Endothelial cell of umbilical vein (primary cell): ENCODE results near the gene AIM2.

Experiments used
- CTCF ChIP-seq, 2 donors: IDR thresholded peaks; 1 replicate in 1 of 2; 2 replicates in 1 of 2; pipeline ENCODE4 v1.5.1; 2011; ENCODE audit warnings: low read length in 2 of 2, mild to moderate bottlenecking in 2 of 2, moderate library complexity in 2 of 2, control low read depth in 1 of 2, inconsistent platforms in 1 of 2, low read depth in 1 of 2; ENCODE audit not compliant: insufficient read depth in 1 of 2; ENCODE audit errors: extremely low read depth in 1 of 2
- EZH2 ChIP-seq: IDR thresholded peaks from 2 replicates; pipeline ENCODE4 v1.6.1; 2012; ENCODE audit warnings: borderline replicate concordance, low read depth, mild to moderate bottlenecking, moderate library complexity, low read length, inconsistent platforms; ENCODE audit not compliant: severe bottlenecking
- FOS ChIP-seq: IDR thresholded peaks from 2 replicates; pipeline ENCODE4 v1.6.1; 2011; ENCODE audit warnings: mild to moderate bottlenecking, low read length, moderate library complexity, borderline replicate concordance; ENCODE audit not compliant: insufficient read depth
- GATA2 ChIP-seq: IDR thresholded peaks from 2 replicates; pipeline ENCODE4 v1.7.0; 2011; ENCODE audit warnings: low read depth, mild to moderate bottlenecking, moderate library complexity, mixed read lengths, low read length; ENCODE audit not compliant: insufficient read length, insufficient read depth
- JUN ChIP-seq: IDR thresholded peaks from 2 replicates; pipeline ENCODE4 v1.6.1; 2011; ENCODE audit warnings: borderline replicate concordance, low read depth; ENCODE audit not compliant: insufficient read length, insufficient read depth
- MAX ChIP-seq: IDR thresholded peaks from 2 replicates; pipeline ENCODE4 v1.6.1; 2011; ENCODE audit not compliant: insufficient read depth, insufficient read length
- MYC ChIP-seq: IDR thresholded peaks from one replicate; pipeline ENCODE4 v1.6.1; 2011; ENCODE audit warnings: mild to moderate bottlenecking, low read depth, low read length
- POLR2A ChIP-seq: IDR thresholded peaks from 2 replicates; pipeline ENCODE4 v1.6.1; 2012; ENCODE audit warnings: low read depth, mild to moderate bottlenecking, control low read depth, low read length
- POLR2AphosphoS5 ChIP-seq: IDR thresholded peaks from 2 replicates; pipeline ENCODE4 v1.6.1; 2012; ENCODE audit warnings: low read depth, mild to moderate bottlenecking, control low read depth, low read length, moderate library complexity; ENCODE audit not compliant: insufficient read depth

- TF ChIP-seq MYC = no peak
- no peak for TF ChIP-seq CTCF (IDR thresholded peaks at IDR 0.05; ENCODE audit: extremely low read depth in 1 of 2, insufficient read depth in 1 of 2, low read depth in 1 of 2, low read length in 2 of 2)
- TF ChIP-seq MAX = no peak
- TF ChIP-seq POLR2AphosphoS5 = no peak
- no peak for TF ChIP-seq POLR2A
- TF ChIP-seq JUN = no peak
- no peak for TF ChIP-seq EZH2
- no peak for TF ChIP-seq GATA2
- TF ChIP-seq FOS = no peak
Observed at GRCh38 chr1:159123587-159123986, 47.0 kb upstream of the AIM2 start.
